RKO (cell line): ENCODE measurements around the gene FOXP3.
A peak's percentile ranks its signal among the peaks of the same experiment; 100 is the strongest.
"Not testable (repeated sequence)": the region's sequence is repeated elsewhere in the genome, so short reads cannot be mapped to it uniquely, and the experiment has no call there.

Source experiments
- DNase-seq: peaks from one replicate; pipeline ENCODE4 v3.0.0-alpha.2; 2016; ENCODE audit warnings: low spot score

FOXP3 gene, protein sequence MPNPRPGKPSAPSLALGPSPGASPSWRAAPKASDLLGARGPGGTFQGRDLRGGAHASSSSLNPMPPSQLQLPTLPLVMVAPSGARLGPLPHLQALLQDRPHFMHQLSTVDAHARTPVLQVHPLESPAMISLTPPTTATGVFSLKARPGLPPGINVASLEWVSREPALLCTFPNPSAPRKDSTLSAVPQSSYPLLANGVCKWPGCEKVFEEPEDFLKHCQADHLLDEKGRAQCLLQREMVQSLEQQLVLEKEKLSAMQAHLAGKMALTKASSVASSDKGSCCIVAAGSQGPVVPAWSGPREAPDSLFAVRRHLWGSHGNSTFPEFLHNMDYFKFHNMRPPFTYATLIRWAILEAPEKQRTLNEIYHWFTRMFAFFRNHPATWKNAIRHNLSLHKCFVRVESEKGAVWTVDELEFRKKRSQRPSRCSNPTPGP

DNA sequence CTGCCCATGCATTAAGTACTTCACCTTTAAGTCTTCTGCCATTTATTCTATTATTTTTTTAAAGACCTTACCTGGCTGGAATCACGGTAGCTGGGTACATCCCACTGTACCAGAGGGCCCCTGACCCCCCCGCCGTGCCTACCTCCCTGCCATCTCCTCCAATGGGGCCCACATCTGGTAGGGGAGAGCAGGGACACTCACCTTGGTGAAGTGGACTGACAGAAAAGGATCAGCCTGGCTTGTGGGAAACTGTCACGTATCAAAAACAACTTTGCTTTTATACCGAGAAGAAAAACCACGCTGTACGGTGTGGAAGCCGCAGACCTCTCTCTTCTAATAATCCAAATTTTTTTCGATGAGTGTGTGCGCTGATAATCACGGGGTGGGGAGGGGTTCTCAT is at the start of gene FOXP3:
TSS of gene FOXP3 (minus strand) at position 251 of the 400 bp plus-strand sequence. CDS start 6,205 bp downstream, outside the sequence.
- DNase-seq = no peak

DNA sequence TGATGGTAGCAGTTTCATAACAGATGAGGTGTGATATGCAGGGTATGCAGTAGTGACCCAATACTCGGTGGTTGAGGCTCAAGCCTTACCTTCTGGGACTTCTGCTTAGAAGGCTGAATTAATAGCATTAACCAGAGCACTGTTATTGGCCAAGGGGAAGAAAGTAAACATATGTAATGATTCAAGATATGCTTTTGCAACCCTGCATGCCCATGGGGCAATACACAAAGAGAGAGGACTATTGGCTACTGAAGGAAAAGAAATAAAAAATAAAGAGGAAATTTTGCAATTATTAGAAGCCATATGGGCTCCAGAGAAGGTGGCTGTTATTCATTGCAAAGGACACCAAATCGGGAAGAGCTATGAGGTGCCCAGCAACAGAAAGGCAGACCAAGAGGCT is 47.7 kb upstream of the FOXP3 start:
- DNase-seq = no peak

DNA sequence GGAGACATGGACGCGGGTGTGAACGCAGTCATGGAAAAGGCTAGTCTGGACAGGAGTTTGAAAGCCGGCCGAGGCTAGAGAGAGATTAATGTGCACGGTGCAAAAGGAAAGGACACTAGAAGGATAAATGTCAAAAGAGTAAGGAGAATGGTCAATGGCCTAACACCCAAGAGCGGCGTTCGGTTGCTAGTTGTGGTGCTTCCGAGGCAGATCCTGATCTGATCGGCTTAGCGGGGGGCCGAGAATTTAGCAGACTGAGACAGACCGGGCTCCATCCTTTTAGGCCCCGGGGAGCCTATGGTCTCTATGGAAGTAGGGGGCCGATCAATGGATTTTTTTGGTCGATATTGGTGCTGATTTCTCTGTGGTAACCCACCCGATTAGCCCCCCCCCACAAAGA is 45.9 kb upstream of the FOXP3 start:
- no peak for DNase-seq

DNA sequence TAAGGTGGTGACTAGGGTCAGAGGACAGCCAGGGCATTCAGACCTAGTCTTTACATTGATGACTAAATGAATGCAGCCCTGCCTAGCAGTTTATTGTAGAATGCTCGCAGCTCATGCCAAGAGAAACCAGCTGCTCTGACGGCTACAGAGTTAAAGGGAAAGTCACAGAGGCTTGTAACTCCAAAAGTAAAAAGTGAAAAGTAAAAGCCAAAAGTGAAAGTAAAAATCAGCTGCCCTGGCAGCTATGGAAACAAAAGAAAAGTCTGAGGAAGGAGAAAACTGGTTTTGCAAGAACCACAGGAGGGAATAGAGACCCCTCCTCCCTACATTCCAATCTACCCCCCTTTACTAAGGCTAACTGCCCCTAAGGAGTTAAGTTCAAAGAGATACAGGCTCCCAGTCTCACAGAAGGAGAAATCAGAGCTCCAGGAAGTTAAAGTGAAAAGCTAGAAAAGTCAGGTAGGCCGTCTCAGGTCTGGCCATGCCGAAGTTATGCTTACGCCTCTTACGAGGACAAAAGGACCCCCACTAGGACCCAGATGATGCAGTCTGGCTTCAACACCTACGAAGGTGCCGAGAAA is 45.0 kb upstream of the FOXP3 start:
- no peak for DNase-seq

DNA sequence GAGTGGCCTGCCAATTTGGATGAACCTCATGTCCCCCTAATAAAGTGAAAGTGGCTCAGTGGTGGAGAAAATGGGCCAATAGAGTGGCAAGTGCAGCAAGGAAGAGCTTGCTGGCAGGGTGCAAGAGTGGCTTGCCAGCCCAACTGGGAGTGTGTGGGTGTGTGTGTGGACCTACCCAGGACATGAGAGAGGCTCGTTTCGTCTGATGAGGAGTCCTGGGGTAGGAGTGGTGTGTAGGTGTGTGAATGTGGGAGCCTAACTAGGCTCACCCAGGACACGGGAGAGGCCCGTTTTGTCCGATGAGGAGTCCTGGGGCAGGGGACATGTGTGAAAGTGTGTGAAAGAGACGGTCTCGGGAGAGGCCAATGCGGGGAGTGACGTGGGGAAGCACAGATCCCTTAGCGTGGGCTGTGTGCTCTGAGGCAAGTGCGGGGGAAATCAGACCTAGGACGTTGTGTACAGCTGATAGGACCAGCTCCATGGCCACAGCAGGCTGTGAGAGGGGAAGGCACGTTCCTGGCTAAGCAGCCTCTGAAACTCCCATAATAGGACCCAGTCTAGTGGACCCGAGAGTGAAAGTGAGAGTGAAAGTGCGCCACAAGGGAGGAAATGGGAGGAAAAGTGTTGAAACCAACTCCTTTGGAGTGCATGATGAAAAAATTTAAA is 44.2 kb upstream of the FOXP3 start:
- DNase-seq = no peak

DNA sequence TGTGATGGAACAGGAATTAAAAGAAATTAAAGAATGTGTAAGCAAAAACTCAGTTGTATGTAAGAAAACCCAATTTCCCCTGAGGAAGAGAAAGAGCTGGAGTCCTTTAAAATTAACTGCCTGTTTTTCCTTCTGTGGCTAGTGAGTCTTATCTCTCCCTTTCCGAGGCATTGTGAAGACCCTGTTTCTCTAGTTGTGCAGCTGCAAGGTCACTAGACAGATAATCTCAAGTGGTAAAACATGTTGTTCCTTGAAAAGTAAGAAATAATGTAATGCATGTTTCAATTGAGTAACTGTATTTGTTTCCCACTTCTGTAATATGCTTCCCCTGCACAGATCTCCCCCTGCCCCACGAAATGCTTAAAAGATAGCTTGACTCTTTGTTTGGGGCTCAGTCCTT is 43.3 kb upstream of the FOXP3 start:
- not testable (repeated sequence) for DNase-seq

DNA sequence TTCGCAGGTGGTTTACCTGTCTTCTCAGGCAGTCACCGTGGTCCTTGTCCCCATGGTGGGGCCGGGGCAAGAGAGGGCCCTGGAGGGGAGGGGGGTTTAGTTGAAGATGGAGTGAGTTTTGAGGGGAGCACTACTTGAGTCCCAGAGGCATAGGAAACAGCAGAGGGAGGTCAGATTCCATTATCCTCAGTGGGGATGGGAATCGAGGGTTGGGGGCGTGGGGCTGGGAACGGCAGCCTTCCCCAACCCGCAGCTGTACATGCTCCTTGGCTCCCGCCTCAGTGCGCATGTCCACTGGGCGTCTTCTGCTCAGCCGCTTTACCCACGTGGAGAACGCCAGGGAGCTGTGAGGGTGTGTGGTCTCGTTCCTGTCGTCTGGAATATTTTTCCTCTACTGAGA is 38.8 kb upstream of the FOXP3 start, which contains the start of gene GAGE10:
TSS of gene GAGE10 (plus strand) at position 301 of the 400 bp plus-strand sequence. CDS start 1,214 bp downstream, outside the sequence.
- no peak for DNase-seq

DNA sequence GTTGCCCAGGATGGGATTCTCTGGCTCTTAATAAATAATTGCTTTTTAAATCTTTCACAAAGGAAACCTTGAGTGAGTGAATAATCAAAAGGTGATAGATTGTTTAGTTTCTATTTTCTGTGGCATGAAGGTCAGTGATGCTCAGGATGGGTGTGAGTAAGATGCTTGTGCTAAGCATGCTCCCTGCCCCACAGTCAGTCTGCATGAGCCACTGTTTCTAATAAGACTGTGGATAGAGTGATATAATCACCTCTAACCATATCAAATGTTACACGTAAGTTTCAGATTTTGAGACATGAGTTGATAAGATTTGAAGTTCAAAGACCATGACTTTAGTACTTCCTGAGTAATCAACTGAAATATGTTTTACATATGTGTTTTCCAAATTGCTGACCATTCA is 36.2 kb upstream of the FOXP3 start:
- DNase-seq = no peak

DNA sequence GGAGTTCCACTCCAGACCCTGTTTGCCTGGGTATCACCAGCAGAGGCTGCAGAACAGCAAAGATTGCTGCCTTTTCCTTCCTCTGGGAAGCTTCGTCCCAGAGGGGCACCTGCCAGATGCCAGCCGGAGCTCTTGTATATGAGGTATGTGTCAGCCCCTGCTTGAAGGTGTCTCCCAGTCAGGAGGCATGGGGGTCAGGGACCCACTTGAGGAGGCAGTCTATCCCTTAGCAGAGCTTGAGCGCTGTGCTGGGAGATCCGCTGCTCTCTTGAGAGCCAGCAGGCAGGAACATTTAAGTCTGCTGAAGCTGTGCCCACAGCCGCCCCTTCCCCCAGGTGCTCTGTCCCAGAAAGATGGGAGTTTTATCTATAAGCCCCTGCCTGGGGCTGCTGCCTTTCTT is 34.8 kb upstream of the FOXP3 start:
- DNase-seq = not testable (repeated sequence)

DNA sequence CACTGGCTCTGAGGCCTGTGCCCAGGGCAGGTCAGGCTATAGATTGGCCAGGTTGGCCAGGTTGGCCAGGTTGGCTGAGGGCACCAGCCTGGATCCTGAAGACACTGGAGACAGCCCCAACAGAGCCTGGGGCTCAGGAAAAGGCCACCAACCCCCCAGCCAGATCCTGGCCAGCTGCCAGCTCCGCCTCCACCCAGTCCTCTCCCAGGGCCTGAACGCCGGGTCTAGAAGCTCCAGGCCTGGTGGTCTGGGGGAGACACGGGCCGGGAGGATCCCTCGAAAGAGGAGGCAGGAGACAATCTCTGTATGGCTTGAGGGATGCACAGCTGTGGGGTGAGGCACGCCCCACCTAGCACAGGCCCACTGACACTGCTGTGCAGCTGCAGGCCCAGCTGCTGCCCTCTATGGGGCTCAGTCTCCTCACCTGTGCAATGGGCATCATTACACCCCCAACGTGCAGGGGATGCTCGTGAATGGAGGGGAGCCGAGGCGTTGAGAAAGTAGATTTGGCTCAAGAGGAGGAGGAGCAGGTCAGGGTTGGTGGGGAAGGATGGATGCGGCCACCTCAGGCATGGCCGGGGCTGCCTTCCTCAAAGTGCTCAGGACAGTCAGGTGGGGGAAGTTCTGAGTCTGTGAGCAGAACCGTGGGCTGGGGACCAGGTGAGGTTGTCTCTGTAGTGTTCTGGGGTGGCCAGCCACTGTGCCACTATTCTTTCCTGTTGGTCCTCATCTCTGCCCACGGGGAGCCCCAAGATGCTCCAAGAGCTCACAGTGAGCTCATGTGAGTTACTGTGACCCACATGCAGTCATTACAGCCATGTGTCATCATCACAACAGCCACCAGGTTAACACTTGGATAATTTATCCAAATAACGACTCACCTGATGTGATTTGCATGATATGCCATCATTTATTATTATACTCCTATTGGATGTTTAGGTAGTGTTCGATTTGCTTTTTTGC is 28.2 kb upstream of the FOXP3 start:
- no peak for DNase-seq

DNA sequence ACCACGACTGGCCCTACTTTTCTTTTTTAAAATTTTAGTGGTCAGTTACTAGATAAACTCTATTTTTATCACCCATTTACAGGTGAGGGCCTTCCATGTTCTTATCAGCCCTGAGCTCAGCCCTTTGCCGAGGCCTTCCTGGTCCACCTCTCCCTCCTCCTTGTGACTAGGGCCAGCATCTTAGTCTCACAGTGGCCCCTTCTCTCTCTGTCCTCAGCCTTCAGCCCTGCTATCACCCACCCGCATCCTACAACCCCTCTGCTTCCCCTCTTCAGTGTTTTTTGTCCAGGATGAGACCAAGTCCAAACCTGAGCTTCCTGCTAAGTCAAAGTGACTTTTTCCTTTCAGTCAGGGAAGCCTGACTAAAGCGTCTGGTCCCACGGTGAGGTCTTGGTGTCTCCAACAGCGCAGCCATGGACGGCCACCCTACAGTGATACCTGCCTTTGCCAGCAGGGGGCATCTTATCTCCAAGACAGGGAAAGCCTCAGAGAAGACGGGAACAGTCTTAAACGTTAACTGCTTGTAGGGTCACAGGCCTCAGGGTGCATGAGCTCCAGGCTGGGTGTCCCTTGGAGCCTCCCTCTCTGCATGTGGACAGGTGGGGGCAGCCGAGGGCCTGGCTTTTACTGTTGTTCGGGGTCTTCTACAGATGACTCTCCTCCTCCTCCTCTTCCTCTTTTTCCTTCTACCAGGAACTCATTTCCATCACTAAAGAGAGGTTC is 27.3 kb upstream of the FOXP3 start:
- peak; percentile 48 for DNase-seq

DNA sequence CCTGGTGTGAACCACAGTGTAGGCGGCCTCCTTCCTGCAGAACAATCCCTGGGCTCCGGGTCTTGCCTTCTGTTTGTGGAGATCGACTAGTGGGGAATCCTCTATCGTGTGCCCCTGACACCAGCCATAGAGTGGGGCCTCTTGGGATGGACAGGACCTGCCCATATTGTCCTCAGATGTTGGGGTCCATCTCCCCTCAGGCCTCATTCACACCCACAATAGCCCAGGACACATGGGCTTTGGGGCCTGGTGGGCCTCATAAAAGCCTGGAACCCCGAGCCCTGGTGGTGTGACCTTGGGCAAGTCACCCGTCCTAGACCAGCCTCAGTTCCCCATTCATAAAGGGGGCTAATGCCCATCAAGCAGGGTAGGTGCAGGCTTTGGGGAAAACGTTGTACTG is 25.7 kb upstream of the FOXP3 start:
- no peak for DNase-seq

DNA sequence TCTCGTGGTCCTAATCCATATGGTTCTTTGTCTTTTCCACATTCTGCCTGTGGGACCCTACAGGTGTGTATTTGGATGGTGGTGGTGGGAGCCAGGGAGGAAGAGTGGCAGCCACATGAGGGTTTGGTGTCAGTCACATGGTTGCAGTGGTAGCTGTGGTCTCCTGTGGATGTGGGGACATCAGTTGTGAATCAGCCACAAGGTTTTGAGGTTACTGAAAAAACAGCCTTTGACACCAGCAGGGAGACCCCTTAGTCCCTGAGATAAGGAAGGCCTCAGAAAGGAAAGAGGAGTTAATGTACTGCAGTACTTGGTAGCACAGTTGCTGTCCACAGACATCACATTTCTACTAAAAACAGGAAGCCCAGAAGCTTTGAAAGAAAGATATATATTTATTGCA is 23.2 kb upstream of the FOXP3 start:
- DNase-seq = no peak

DNA sequence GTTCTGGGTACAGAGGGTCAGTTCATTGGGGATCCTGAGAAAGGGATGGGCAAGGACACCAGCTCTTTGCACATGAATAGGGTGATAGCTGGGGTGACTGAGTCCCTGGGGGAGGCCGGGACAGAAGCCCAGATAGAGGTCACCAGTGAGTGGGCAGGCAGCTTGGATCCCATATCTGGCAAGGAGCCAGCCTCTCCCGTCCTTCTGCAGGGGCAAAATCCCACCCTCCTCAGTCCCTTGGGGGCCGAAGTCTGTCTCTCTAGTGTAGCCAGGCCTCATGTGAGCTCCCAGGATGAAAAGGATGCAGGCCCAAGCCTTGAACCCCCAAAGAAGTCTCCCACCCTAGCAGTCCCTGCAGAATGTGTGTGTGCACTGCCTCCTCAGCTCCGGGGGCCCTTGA is 22.1 kb upstream of the FOXP3 start:
- no peak for DNase-seq

DNA sequence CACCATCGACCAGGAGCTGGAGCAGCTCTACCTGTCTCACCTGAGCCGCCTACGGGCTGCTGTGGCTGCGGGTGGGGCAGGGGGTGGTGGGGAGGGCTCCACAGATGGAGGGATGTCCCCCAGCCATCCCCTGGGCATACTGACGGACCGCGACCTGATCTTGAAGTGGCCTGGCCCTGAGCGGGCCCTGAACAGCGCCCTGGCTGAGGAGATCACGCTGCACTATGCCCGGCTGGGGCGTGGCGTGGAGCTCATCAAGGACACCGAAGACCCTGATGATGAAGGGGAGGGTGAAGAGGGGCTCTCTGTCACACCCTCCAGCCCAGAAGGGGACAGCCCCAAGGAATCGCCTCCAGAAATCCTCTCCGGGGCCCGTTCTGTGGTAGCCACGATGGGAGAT is 21.6 kb upstream of the FOXP3 start:
- DNase-seq = no peak

DNA sequence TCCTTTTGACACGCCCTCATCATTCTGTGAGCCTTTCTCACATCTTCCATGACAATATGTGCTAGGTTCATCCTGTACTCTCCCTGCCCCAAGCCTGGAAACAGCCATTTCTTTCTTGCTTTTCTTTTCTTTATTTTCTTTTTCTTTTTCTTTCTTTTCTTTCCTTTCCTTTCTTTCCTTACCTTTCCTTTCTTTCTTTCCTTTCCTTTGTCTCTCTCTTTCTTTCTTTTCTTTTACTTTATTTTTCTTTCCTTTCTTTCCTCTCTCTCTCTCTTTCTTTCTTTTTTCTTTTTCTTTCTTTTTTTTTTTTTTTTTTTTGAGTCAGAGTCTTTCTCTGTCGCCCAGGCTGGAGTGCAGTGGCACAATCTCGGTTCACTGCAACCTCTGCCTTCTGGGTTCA is 19.7 kb upstream of the FOXP3 start:
- no peak for DNase-seq

DNA sequence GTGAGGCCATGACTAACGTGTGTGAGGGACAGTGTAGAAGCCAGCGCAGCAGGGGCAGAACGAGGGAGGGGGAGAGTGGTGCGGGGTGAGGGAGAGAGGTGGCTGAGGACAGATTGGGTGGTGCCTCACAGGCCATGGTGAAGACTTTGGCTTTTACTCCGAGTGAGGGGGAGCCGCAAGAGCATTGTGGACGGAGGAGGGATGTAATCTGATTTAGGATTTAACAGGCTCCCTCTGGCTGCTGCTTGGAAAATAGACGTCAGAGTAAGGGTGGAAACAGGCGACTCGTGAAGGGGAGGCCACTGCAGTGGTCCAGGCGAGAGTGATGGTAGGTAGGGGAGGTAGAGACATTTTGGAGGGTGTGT is 18.1 kb upstream of the FOXP3 start:
- peak; percentile 50 for DNase-seq

DNA sequence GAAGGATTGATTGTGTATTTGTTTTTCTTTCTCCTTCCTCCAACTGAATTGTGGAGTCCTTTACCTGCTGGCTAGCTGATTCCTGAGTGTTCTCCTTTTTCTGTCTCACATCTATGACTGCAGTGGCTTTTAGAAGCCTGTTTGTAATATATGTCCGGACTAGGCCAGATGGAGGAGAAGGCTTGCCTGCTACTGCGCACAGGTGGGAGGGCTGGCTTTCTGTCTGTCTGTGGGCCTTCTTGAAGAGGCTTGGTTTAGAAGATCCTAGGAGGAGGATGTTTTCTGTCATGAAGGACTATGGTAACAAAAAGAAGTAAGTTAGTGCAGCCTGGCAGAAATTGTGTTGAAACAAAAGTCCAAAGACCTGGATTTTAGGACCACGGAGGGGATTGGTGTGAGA is 13.6 kb upstream of the FOXP3 start:
- DNase-seq = no peak

DNA sequence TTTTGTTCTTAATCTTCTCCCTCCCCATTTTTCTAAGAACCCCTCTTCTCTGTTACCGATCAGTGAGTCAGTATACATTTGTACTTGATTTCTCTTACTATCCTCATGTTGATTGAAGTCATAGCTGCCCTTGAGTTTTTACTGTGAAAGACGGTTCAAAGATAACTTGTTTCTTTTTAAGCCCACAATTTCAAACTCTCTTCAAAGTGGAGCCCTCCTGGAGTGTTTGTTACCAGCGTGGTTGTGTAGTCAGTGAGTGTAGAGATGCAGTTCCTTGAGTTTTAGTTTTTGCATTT is 13.0 kb upstream of the FOXP3 start:
- DNase-seq = no peak

DNA sequence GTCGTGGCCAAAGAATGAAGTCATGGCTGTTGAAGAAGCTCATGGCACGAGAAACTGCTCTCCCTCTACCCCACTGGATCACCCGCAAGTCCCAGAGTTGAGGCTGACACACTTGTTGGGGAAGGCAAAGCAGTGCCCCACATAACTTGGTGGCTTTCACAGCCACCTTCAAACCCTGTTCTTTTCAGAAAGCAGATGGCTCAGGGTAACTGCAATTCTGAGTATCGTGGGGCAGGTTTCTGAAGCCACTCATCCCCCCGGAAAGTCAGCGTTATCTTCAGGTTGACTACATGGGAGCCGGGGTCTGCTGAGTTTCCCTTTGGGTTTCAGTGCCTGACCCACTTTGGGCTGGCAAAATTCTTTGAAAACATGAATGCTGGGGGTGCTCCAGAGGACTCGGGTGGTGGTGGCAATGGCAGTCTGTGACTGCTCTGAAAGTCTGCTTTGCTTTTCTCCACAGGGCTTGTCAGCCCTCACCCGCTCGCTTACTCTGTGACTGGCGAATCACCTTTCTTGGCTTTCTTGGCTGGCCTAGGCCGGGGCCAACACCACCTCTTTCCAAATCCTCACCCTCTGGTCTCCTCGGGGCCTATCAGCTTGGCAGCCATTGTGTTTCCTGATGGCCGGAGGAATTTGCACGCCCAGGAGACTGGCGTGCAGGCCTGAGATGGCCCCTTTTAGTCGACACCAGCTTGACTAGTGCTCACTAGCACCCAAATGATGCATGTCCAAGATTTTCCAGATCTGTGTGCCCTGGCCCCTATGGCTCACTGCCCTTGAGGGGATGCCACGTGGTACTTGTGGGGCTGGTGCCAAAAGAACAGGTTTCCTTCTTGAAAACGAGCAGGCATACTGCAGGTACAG is 12.4 kb upstream of the FOXP3 start:
- no peak for DNase-seq

DNA sequence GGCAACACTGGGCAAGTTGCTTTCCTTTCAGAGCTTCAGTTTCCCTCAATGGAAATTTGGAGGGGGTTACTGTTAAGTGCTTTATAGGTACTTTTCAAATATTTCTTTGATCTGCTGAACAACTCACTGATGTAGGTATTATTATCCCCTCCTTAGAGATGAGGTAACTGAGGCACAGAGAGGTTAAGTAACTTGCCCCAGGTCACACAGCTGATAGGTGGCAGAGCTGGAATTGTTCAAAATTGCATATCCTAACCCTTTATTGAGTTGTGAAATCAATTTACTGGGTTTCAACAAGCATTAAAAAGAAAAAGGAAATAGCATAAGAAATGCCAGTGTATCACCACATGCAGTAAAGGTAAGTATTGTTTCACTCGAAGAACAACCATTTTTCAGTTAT is 11.7 kb upstream of the FOXP3 start:
- DNase-seq = no peak
